ENCODE measurements around the gene FAM222A. TPM values are rescaled to one million over a fixed set of nuclear protein-coding genes. Genes with fewer than 3 reads are reported as not detected.

The FAM222A gene
- total RNA-seq, 4 donors from 2014 or later, result 0.54 to 3.7 (median 0.92) TPM

GRCh38 chr12:109798691-109799090 lies 85.1 kb downstream of the FAM222A start:
- no peak for ATAC-seq
- no peaks in the 10 kb centered on the region for H3K36me3 ChIP-seq
- TF ChIP-seq CTCF (IDR thresholded peaks at IDR 0.05), result no peak
- H3K4me1 ChIP-seq, result no peaks in the 10 kb centered on the region
- H3K4me3 ChIP-seq, result no peak overlapping the region
- H3K27me3 ChIP-seq, result peaks cover 11% of the 10 kb centered on the region
- WGBS, 2 donors (ENCODE audit: low coverage in 1 of 2), result 70 to 83% methylated on average over 2 to 3 of the region's 20 CpGs
- H3K27ac ChIP-seq, result no peak overlapping the region
- H3K9me3 ChIP-seq, result no peaks in the 10 kb centered on the region

GRCh38 chr12:109800536-109800935 lies 86.9 kb downstream of the FAM222A start:
- no peaks in the 10 kb centered on the region for H3K9me3 ChIP-seq
- peaks cover 3% of the 10 kb centered on the region for H3K27me3 ChIP-seq
- no peak overlapping the region for H3K4me3 ChIP-seq
- H3K27ac ChIP-seq, result no peak overlapping the region
- no peaks in the 10 kb centered on the region for H3K36me3 ChIP-seq
- TF ChIP-seq EP300 (IDR thresholded peaks at IDR 0.05) (no peak), POLR2A (IDR thresholded peaks at IDR 0.05) (no peak)
- H3K4me1 ChIP-seq, result peaks cover 0 to 3% (median 0%) of the 10 kb centered on the region in 3 donors
- no peak for ATAC-seq
- 100% methylated on average over 2 of the region's 13 CpGs; no CpG with 5 or more reads in 1 of the 2 donors for WGBS, 2 donors (ENCODE audit: low coverage in 1 of 2)

- H3K27me3 ChIP-seq, result no peaks in the 10 kb centered on the region
- 80 to 96% methylated on average over 1 to 4 of the region's 15 CpGs for WGBS, 2 donors (ENCODE audit: low coverage in 1 of 2)
- no peak overlapping the region for H3K4me3 ChIP-seq
- no peak overlapping the region for H3K27ac ChIP-seq
- ATAC-seq, result no peak
- H3K4me1 ChIP-seq, result peaks cover 0 to 3% (median 0%) of the 10 kb centered on the region in 3 donors
- H3K9me3 ChIP-seq, result no peaks in the 10 kb centered on the region
- H3K36me3 ChIP-seq, result no peaks in the 10 kb centered on the region
- TF ChIP-seq POLR2AphosphoS5 (IDR thresholded peaks at IDR 0.05) (no peak), CTCF (IDR thresholded peaks at IDR 0.05) (no peak), POLR2A (IDR thresholded peaks at IDR 0.05) (no peak), EP300 (IDR thresholded peaks at IDR 0.05) (no peak)
These were observed 89.2 kb downstream of the FAM222A start for GRCh38 chr12:109802828-109803227.

- TF ChIP-seq POLR2A (IDR thresholded peaks at IDR 0.05), result no peak
- TF ChIP-seq CTCF (IDR thresholded peaks at IDR 0.05), result no peak
- no peak for TF ChIP-seq EP300 (IDR thresholded peaks at IDR 0.05)
- no peak for TF ChIP-seq POLR2AphosphoS5 (IDR thresholded peaks at IDR 0.05)
- no peak for ATAC-seq
- no peaks in the 10 kb centered on the region for H3K36me3 ChIP-seq
- H3K4me1 ChIP-seq, result peaks cover 0 to 3% (median 0%) of the 10 kb centered on the region in 3 donors
- 88% methylated on average over 1 of the region's 3 CpGs; no CpG with 5 or more reads in 1 of the 2 donors for WGBS, 2 donors (ENCODE audit: low coverage in 1 of 2)
- no peaks in the 10 kb centered on the region for H3K9me3 ChIP-seq
- no peak overlapping the region for H3K27ac ChIP-seq
- H3K4me3 ChIP-seq, result no peak overlapping the region
- H3K27me3 ChIP-seq, result no peaks in the 10 kb centered on the region
These were observed 90.1 kb downstream of the FAM222A start for GRCh38 chr12:109803678-109804077.

GRCh38 chr12:109804820-109805761 lies 91.5 kb downstream of the FAM222A start:
- no peaks in the 10 kb centered on the region for H3K9me3 ChIP-seq
- H3K27me3 ChIP-seq, result peaks cover 6% of the 10 kb centered on the region
- no peak overlapping the region for H3K4me3 ChIP-seq
- WGBS, 2 donors (ENCODE audit: low coverage in 1 of 2), result 26 to 43% methylated on average over 7 to 8 of the region's 12 CpGs
- no peaks in the 10 kb centered on the region for H3K36me3 ChIP-seq
- H3K4me1 ChIP-seq, result peaks cover 0 to 3% (median 0%) of the 10 kb centered on the region in 3 donors
- no peak overlapping the region for H3K27ac ChIP-seq
- ATAC-seq, result peak; percentile 71
- TF ChIP-seq POLR2AphosphoS5 (IDR thresholded peaks at IDR 0.05), result no peak
- TF ChIP-seq POLR2A (IDR thresholded peaks at IDR 0.05), result no peak
- no peak for TF ChIP-seq EP300 (IDR thresholded peaks at IDR 0.05)
- TF ChIP-seq CTCF (IDR thresholded peaks at IDR 0.05), result peak in 3 of 4 experiments; percentile 91 to 97 (median 95)

All from gastroesophageal sphincter (tissue), 4 donors.